Heart right ventricle (tissue), 16 donors: ENCODE data around the gene MRPL27. TPM values are rescaled to one million over a fixed set of nuclear protein-coding genes. Genes with fewer than 3 reads are reported as not detected.

ENCODE experiments used
- ATAC-seq, 8 donors: fragments of 200-7000 bp; cut with Tn5 transposase; one replicate each; pipeline ENCODE4 v1.9.1; 2020; ENCODE audit warnings: mild to moderate bottlenecking in 8 of 8, moderate library complexity in 8 of 8, moderate number of reproducible peaks in 1 of 8
- DNase-seq, 2 donors: peaks; one replicate each; pipeline ENCODE4 v3.0.0-alpha.2; 2020
- H3K27ac ChIP-seq, 10 donors: fragments of 200-600 bp; sonication (generic) in 2 of 10; one replicate each; pipeline versions ENCODE4 v1.5.0 to v1.8.0; 2020 to 2022; ENCODE audit warnings: mild to moderate bottlenecking in 3 of 10
- H3K27me3 ChIP-seq, 7 donors: fragments of 200-600 bp; one replicate each; pipeline ENCODE4 v1.8.0; 2021 to 2022; ENCODE audit warnings: mild to moderate bottlenecking in 2 of 7
- H3K36me3 ChIP-seq, 9 donors: fragments of 200-600 bp; sonication (generic) in 1 of 9; one replicate each; pipeline versions ENCODE4 v1.5.0 to v1.8.0; 2020 to 2022; ENCODE audit warnings: mild to moderate bottlenecking in 2 of 9
- H3K4me1 ChIP-seq, 9 donors: fragments of 200-600 bp; sonication (generic) in 1 of 9; one replicate each; pipeline versions ENCODE4 v1.5.0 to v1.8.0; 2020 to 2022; ENCODE audit warnings: mild to moderate bottlenecking in 4 of 9
- H3K4me3 ChIP-seq, 10 donors: fragments of 200-600 bp; sonication (generic) in 2 of 10; one replicate each; pipeline versions ENCODE4 v1.5.0 to v1.8.0; 2020 to 2022; ENCODE audit warnings: mild to moderate bottlenecking in 7 of 10, moderate library complexity in 2 of 10
- H3K9me3 ChIP-seq, 11 donors: fragments of 200-600 bp in 10 of 11; sonication (generic) in 2 of 11; one replicate each; pipeline versions ENCODE4 v1.5.0 to v1.8.0; 2013 to 2022; ENCODE audit warnings: mild to moderate bottlenecking in 2 of 11, control low read depth in 1 of 11, moderate library complexity in 1 of 11
- WGBS, 2 donors: extraction: QIAGEN DNeasy Blood & Tissue Kit; methylation state at CpG; one replicate each; pipeline ENCODE4 v1.1.7; 2013; ENCODE audit warnings: inconsistent platforms in 1 of 2; 5-methylcytosine and 5-hydroxymethylcytosine counted together
- intact Hi-C, 10 donors: fragments of 100-400 bp; cut with DNase I; formaldehyde crosslinking; loops; one replicate each; pipeline versions ENCODE4 v1.11.1 to v1.14.2; 2022
- polyA plus RNA-seq, 2 donors: library from polyadenylated mRNA; stranded (reverse); fragments of 200-250 nt; gene quantifications; one replicate each; pipeline ENCODE4 v1.2.3, GENCODE V29; 2013
- total RNA-seq, 10 donors: library from RNA; stranded (reverse); fragmentation: NEBNext Ultra II Directional in 3 of 10; extraction: Animal tissue kit (Norgen Biotek cat#: 25700) in 3 of 10; gene quantifications; one replicate each; pipeline versions ENCODE4 v1.2.1 to v1.2.4, GENCODE V29; 2021 to 2023
- TF ChIP-seq, protein P1 (sequence below), 9 donors: fragments of 200-600 bp; sonication (generic) in 2 of 9; IDR thresholded peaks; one replicate each; pipeline versions ENCODE4 v1.5.0 to v1.8.0; 2021 to 2022; ENCODE audit warnings: antibody characterized with exemption in 9 of 9, mild to moderate bottlenecking in 5 of 9, moderate library complexity in 1 of 9
- donor health status: Arrhythmogenic right ventricular cardiomyopathy.
- donor health status: ischemic (EF 13 %, LVEDD 7.1; RV severe dilation, severe dysfunction).
- donor health status: healthy with polysubstance abuse.
- donor health status: DM: no; HTN: yes; CAD: no.
- donor health status: DM: no; HTN: no; CAD: no.
- donor health status: ischemic (EF 25% LVEDD 6.9; RV normal size, moderate dysfunction).
- donor health status: ischemic (EF 25% LVEDD 5.7; RV mildly dilated, moderate dysfunction).
- donor health status: healthy.
- donor health status: DM: yes; HTN: yes; CAD: no.
- donor health status: Ischemic cardiomyopathy.
- donor health status: ischemic (EF 35%, LVEDD 5.7; RV mildly dilated, moderate dysfunction).
- donor health status: nonischemic (EF 11% LVEDD 7.7; RV severe dilation, severe dysfunction).
- donor health status: DM: yes; HTN: yes; CAD: no.
- donor health status: PGD.
- donor health status: ischemic (EF 29% LVEDD 5.4; RV normal size, mild dysfunction).
- donor health status: nonischemic (EF 23%, LVEDD 6.1; RV moderate dilation, normal function).

Gene MRPL27
- total and polyA plus RNA-seq, 12 donors, result 54.8 to 253 (median 65.2) TPM

DNA sequence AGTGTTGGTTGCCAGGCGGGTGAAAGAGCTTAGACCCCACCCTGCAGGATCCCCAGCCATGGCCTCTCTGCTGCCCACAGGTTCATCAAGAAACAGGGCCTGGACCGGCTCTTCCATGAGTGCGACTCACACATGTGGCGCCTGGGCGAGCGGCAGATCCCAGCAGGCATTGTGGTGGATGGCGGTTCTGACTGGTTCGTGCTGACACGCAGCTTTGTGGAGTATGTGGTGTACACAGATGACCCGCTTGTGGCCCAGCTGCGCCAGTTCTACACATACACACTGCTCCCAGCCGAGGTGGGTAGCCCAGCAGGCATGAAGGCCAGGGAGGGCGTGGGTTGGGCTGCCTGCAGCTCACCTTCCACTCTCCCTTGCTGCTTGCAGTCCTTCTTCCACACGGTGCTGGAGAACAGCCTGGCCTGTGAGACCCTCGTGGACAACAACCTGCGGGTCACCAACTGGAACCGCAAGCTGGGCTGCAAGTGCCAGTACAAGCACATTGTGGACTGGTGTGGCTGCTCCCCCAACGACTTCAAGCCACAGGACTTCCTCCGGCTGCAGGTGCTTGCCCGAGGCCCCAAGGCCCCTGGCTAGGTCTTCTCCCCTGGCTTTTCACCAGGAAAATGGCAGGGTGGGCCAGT is 17.2 kb downstream of the MRPL27 start:
- TF ChIP-seq, protein P1, sequence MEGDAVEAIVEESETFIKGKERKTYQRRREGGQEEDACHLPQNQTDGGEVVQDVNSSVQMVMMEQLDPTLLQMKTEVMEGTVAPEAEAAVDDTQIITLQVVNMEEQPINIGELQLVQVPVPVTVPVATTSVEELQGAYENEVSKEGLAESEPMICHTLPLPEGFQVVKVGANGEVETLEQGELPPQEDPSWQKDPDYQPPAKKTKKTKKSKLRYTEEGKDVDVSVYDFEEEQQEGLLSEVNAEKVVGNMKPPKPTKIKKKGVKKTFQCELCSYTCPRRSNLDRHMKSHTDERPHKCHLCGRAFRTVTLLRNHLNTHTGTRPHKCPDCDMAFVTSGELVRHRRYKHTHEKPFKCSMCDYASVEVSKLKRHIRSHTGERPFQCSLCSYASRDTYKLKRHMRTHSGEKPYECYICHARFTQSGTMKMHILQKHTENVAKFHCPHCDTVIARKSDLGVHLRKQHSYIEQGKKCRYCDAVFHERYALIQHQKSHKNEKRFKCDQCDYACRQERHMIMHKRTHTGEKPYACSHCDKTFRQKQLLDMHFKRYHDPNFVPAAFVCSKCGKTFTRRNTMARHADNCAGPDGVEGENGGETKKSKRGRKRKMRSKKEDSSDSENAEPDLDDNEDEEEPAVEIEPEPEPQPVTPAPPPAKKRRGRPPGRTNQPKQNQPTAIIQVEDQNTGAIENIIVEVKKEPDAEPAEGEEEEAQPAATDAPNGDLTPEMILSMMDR (IDR thresholded peaks at IDR 0.05), result no peak
- intact Hi-C loops, result loop anchor here in 1 of 10 donors (10.0 kb wide), 1 partner anchor 59 kb away; no protein-coding TSS in a partner anchor
- Histone ChIP-seq H3K27me3 (no peaks in the 10 kb centered on the region), H3K36me3 (peaks cover 0 to 85% (median 52%) of the 10 kb centered on the region in 9 donors), H3K27ac (no peak overlapping the region), H3K9me3 (no peaks in the 10 kb centered on the region), H3K4me1 (peaks cover 0 to 24% (median 5%) of the 10 kb centered on the region in 9 donors), H3K4me3 (no peak overlapping the region)
- ATAC-seq, result no peak
- 93 to 94% methylated on average over 20 of the region's 20 CpGs for WGBS, 2 donors
- DNase-seq, result no peak

DNA sequence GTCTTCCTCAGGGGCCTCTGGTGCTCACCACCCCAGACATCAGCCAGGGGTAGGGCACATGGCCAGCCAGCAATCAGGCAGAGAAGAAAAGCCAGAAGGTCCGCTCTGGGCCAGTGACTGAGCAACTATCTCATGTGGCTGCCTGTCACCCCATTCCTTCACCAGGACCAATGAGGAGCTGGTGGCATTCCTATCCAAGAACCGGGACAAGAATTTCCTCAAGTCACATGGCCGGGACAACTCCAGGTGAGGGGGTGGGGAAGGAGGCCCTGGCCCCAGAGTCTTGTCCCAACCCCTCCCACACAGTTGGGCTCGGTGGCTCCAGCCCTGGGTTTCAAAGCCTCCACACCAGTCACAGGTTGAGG is 17.7 kb downstream of the MRPL27 start:
- H3K4me3 ChIP-seq, result no peak overlapping the region
- no peaks in the 10 kb centered on the region for H3K27me3 ChIP-seq
- H3K4me1 ChIP-seq, result peaks cover 0 to 24% (median 5%) of the 10 kb centered on the region in 9 donors
- no peaks in the 10 kb centered on the region for H3K9me3 ChIP-seq
- peaks cover 0 to 80% (median 50%) of the 10 kb centered on the region in 9 donors for H3K36me3 ChIP-seq
- DNase-seq (no peak), ATAC-seq (no peak)
- WGBS, 2 donors, result 85 to 87% methylated on average over 4 of the region's 4 CpGs
- no peak overlapping the region for H3K27ac ChIP-seq
- intact Hi-C loops, result loop anchor here in 1 of 10 donors (10.0 kb wide), 1 partner anchor 59 kb away; no protein-coding TSS in a partner anchor
- TF ChIP-seq, protein P1 (IDR thresholded peaks at IDR 0.05), result no peak

DNA sequence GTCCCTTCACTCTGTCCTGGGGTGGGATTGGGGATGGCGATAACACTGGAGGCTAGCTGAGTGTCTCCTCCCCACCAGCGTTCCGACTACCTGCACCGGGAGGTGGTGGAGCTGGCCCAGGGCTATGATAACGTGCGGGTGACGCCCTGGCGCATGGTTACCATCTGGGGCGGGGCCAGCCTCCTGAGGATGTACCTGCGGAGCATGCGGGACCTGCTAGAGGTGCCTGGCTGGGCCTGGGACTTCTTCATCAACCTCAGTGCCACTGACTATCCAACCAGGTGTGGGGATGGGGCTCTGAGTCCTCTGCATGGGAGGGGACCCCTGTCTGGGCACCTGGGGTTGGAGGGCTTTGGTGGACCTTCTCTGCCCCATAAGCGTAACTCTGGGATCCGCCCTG is 18.2 kb downstream of the MRPL27 start:
- intact Hi-C loops, result loop anchor here in 1 of 10 donors (10.0 kb wide), 1 partner anchor 60 kb away; no protein-coding TSS in a partner anchor
- no peaks in the 10 kb centered on the region for H3K27me3 ChIP-seq
- H3K9me3 ChIP-seq, result no peaks in the 10 kb centered on the region
- H3K36me3 ChIP-seq, result peaks cover 0 to 75% (median 45%) of the 10 kb centered on the region in 9 donors
- 94 to 97% methylated on average over 13 of the region's 13 CpGs for WGBS, 2 donors
- ATAC-seq (no peak), DNase-seq (no peak)
- H3K27ac ChIP-seq, result no peak overlapping the region
- no peak overlapping the region for H3K4me3 ChIP-seq
- H3K4me1 ChIP-seq, result peaks cover 0 to 24% (median 5%) of the 10 kb centered on the region in 9 donors
- TF ChIP-seq, protein P1 (IDR thresholded peaks at IDR 0.05), result no peak

DNA sequence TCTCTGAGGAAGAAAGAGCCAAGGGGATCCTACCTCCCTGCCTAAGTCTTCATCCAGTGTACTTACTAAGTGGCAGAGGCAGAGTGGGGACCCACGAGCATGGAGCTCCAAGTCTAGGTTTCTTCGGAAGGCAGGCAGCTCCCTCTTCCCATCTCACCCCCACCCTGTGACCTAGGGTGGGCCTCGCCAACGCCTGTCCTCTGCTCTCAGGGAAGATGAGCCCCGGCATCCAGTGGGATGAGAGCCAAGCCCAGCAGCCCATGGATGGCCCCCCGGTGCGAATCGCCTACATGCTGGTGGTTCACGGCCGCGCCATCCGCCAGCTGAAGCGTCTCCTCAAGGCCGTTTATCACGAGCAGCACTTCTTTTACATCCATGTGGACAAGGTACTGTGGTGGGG is 18.8 kb downstream of the MRPL27 start:
- H3K27me3 ChIP-seq, result no peaks in the 10 kb centered on the region
- peaks cover 0 to 23% (median 4%) of the 10 kb centered on the region in 9 donors for H3K4me1 ChIP-seq
- whole genome bisulfite sequencing, 2 donors, result 91 to 95% methylated on average over 15 of the region's 15 CpGs
- no peak for ATAC-seq
- no peak overlapping the region for H3K4me3 ChIP-seq
- H3K27ac ChIP-seq, result no peak overlapping the region
- TF ChIP-seq, protein P1 (IDR thresholded peaks at IDR 0.05), result no peak
- H3K9me3 ChIP-seq, result no peaks in the 10 kb centered on the region
- intact Hi-C loops, result loop anchor here in 1 of 10 donors (10.0 kb wide), 1 partner anchor 61 kb away; no protein-coding TSS in a partner anchor
- DNase-seq, result no peak
- H3K36me3 ChIP-seq, result peaks cover 0 to 69% (median 42%) of the 10 kb centered on the region in 9 donors
